ENCODE results near the gene SLC16A9.

SLC16A9 gene

DNA sequence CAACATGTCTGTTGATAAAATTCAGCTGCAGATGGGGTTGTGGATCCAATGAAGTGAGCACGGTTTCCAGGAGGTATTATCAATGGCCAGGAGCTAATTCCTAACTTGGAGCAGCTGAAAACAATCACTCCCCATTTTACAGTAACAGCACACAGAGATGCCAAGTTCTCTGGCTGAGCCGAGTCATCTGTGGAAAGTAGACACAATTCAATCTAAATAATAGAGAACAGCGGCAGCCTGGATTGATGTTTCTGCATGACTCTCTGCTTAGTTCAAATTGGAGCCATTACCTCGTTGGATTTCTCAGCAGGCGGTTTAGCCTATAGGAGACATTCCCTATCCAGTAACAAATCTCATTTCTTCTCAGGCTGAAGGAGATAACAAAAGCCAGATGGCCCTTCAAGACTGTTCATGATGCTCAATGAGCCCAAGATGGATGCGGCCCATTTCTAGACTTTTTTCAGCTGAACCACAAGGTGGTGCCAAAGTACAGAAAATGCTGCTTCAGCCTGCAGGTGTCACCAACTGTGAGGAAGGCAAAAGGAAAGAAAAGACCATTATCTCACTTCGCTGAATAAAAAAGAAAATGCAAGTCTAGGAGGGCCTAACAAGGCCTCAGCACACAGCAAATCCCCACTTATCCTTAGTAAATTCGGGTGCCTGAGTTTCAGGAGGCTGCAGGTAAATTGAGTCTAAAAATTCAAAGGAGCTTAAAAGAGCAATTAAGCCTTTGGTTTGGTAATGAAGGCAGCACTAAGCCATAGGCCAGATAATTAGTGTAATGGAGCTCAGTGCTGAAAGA is 83.7 kb downstream of the SLC16A9 start:
- DNase-seq = peak; percentile 59

DNA sequence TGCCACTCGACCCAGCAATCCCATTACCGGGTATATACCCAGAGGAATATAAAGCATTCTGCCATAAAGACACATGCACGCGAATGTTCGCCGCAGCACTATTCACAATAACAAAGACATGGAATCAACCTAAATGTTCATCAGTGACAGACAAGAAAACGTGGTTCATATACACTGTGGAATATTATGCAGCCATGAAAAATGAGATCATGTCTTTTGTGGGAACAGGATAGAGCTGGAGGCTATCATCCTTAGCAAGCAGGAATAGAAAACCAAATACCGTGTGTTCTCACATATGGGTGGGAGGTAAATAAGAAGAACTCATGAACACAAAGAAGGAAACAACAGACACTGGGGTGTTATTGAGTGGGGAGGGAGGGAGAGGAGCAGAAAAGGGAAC is 84.7 kb downstream of the SLC16A9 start:
- no peak for DNase-seq

DNA sequence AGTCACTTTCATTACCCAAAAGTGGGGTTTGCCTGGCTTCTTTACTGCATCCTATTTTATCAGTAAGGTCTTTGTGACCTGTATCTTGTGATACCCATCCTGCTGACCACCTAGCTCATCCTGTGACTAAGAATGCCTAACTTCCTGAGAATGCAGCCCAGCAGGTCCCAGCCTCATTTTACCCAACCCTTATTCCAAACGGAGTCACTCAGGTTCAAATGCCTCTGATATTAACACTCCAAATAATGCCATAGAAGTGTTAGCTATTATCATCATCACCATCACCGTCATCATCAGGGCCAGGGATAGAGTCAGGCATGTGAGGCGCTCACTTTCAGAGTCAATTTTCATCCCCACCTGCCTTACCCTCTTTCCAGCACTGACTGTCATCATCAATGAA is 85.5 kb downstream of the SLC16A9 start:
- DNase-seq = no peak

DNA sequence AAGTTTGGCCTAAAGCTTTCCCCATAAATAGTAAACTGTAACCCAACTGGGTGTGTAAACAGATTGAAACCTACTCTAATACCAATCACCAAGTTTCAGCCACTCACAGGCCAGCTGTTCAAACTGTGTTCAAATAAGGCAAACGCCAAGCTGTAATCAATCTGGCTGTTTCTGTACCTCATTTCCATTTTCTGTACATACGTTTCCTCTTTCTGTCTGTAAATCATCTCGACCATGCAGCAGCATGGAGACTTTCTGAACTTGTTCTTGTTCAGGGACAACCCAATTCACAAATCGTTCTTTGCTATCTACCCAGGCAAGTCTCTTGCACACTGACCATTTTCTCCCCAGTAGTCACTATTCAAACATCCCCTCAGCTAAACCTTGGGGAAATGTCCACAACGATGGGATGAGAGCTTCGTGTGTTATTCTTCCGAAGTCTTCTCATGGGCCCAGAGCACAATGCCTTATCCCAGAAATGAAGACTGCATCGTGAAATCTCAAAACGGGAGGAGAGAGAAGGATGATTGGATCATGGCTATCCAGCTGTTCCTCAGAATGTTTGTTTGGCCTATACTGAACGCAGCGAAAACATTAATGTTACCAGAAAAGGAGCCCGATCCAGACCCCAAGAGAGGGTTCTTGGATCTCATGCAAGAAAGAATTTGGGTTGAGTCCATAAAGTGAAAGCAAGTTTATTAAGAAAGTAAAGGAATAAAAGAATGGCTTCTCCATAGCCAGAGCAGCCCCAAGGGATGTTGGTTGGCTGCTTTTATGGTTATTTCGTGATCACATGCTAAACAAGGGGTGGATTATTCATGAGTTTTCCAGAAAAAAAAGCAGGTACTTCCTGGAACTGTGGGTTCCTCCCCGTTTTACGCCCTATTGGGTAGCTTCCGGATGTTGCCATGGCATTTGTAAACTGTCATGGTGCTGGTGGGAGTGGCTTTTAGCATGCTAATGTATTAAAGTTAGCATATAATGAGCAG is 86.2 kb downstream of the SLC16A9 start:
- DNase-seq = peak; percentile 9

DNA sequence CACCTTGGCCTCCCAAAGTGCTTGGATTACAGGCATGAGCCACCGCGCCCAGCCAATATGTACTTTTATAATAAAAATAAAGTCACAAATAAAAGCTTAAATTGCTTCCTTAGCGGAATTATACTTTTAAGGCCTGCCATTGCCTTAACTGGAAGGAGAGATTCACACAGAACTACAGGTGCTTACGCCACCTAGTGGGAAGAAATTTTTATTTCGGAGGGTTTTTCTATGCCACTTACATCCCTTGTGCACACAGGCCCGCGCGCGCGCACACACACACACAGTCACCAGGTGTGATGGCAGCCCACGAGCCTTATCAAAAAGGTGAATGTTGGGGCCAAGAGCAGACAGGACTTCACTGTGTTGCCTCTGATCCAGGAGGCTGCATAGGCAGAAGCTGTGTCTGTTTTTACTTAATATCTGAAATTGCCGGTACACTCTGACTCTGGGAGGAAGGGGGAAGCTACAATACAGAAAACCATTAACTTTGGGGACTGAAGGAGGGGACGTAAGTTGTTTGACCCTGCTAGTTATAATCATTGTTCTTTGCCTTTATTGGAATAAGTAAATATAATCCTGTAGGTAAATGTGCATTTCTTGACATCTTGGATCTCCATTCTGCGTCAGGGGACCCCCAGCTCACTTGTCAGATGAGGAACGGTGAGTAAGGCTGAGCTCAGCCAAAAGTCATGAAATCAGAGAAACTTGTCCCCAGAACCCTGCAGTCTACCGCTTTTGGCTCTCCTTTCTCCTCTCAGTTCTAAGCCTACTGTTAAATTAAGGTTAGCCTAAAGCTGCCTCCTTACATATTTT is 87.1 kb downstream of the SLC16A9 start:
- DNase-seq = peak; percentile 55

DNA sequence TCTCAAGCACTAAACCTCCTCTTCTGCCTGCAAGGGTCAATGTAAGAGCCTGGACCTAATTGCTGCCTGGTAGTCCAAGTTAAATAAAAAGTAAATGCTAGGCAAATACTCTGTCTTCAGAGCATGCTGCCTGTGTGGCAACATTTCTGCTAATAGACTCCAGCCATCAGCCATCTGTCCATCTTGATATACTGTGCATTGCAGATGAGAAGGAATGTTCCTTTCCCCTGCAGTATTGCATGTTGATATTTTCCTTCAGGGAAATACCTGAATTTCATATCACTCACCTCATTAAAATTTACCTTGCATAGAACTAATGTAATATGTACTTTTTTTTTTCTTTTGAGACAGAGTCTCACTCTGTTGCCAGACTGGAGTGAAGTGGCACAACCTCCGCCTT is 87.9 kb downstream of the SLC16A9 start:
- DNase-seq = no peak

DNA sequence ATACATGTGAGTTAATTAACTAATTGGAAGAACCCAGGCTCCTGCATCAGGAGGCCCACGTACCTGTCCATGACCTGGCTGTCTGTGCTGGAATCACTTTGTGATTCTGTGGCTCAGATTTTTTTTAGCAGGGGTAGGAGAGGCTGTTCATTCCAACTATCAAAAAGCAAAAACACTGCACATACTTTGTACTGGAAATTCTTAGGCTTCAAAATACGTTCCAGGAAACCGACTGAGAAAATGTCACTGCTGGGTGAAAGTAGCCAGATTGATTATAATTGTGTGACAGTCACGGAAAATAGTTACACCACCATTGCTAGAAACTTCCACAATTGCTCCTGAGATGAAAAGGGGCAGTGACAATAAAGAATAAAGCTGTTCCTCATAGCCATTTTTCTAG is 91.0 kb downstream of the SLC16A9 start:
- no peak for DNase-seq

DNA sequence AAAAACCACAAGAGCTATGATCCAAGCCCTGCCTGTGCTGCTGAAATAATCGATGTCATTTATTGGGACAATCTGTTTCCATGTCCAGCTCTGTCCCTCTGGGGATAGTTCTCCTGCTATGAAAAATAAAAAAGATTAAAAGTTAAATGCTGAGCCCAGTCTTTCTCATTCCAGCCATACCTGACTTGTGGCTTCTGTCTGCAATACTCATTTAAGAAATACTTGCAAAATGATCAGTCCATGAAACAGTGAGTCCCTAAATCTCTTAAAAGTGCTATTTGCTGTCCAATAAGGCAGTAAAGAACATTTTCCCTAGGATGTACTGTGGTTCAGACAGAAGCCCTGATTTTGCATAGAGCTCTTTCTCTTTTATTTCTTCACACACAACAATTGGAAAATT is 91.7 kb downstream of the SLC16A9 start:
- DNase-seq = no peak

DNA sequence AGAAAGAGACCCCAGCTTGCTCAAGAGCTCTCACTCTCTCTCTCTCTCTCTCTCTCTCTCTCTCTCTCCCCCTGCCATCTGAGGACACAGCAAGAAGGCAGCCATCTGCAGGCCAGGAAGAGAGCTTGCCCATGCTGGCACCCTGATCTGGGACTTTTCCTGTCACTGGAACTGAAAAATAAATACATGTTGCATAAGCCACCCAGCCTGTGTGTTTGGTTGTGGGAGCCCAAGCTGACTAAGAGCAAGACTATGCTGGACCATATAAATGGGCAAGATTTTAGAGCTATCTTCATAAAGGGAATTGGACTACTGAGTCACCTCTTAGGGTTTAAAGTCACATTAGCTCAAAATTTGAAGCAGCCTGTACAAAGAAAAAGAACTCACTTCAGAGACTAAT is 98.6 kb downstream of the SLC16A9 start:
- peak; percentile 12 for DNase-seq

DNA sequence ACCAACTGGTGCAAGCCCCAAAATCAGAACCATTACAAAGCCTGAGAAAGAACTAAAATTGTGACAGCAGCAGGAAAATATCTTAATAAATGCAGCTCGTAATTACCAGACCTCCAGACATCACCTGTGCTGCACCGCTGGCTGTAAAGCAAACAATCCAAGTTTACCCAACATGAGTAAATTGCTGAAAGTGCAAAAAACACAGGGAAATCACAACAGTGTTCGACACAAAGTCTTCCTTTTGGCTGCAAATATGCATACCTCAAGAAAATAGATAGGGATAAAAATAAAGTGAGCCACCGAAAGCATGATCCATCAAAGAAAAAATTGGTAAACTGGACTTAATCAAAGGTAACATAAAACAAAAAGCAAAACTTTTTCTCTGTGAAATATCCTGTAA is 101.7 kb downstream of the SLC16A9 start:
- no peak for DNase-seq

DNA sequence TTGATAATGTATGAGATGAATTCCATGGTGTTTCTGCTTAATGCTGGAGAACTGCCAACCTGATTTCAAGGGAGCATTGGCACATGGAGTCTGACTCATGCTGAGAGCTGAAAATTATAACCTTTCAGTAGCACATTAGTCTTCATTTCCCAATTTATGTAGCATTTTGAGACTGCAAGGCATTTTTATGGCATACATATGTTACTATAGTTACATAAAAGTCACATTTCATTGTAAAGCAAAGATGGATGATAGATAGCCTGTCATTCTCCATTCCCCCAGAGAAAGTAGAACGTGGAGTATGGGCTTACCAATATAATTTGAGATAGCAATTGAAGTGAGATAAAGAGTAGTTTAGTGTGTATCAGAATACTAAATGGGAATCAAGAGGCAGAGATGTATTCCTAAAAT is 103.1 kb downstream of the SLC16A9 start:
- peak; percentile 53 for DNase-seq

DNA sequence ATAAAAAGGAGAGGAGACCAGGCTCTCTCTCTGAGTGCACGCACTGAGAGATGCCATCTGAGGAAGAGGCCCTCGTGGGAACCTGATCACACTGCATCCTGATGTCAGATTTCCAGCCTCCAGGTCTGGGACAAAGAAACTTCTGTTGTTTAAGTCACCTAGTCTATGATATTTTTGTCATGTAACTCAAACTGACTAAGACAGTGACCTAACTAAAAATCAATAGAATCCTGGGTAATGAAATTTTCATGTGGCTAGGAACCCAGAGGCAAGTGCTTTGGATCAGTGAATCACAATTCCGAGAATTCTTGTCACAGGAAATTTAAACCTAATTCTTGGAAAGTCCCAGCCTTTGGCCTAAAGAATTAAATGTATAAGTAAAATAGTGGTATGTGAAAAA is 107.7 kb downstream of the SLC16A9 start:
- no peak for DNase-seq
